GM10847 (cell line): Measurements from ENCODE around the gene PALD1.

ENCODE experiments used
- POLR2A ChIP-seq: IDR thresholded peaks from 2 replicates; pipeline ENCODE4 v1.6.1; 2011; ENCODE audit not compliant: insufficient read length; ENCODE audit errors: extremely low read depth

PALD1 gene

GRCh38 chr10:70478191-70479164 is at the start of gene PALD1:
PALD1 (plus strand) TSS chr10:70478767; CDS start chr10:70525952, 47,185 bp downstream.
- TF ChIP-seq POLR2A = peak; percentile 28

- no peak for TF ChIP-seq POLR2A
These were observed 47.8 kb upstream of the PALD1 start for GRCh38 chr10:70430493-70431445.

GRCh38 chr10:70432101-70432500 is 46.5 kb upstream of the PALD1 start:
- no peak for TF ChIP-seq POLR2A

- no peak for TF ChIP-seq POLR2A
These were observed 45.9 kb upstream of the PALD1 start for GRCh38 chr10:70432561-70433263.

GRCh38 chr10:70433581-70434280 is 44.8 kb upstream of the PALD1 start:
- no peak for TF ChIP-seq POLR2A

- TF ChIP-seq POLR2A = no peak
These were observed 43.1 kb upstream of the PALD1 start for GRCh38 chr10:70435241-70436085.

GRCh38 chr10:70437721-70438120 is 40.8 kb upstream of the PALD1 start:
- TF ChIP-seq POLR2A = no peak

DNA sequence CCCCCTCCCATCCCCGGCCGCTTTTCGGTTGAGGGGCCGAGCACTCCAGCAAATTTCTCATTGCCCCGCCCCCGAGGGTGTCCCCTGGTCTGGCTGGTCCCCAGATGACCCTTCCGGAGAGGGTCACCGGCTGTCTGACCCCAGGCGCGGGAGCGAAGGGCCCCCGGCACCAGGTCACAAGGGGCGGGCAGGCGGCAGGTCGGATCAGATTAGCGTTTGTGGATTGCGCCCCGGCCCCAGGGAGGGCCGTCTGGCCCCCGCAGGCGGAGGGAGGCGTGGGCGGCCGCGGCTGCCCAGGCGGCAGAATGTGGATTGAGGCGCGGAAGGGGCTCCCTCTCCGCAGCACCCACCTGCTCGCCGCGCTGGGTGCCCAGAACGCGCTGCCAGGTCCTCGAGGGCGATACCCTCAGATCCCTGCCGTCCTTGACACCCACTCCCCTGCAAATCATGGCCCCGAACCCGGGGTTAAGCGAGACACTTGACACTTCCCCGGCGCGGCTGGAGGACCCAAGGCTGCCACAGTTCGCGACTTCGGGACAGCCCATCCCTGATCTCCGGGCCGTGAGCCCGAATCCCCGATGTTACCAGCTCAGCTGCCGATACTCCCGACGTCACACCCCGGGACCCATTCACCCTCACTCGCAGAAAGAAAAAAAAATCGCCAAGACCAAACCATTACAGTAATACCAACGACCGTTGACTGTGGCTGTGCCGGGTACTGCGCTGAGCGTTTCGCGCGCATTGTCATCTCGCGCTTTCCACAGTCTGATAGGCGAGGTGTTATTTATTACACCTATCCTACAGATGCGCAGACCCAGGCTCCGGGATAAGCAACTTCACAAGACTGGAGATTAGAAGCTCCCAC is 38.0 kb upstream of the PALD1 start:
- TF ChIP-seq POLR2A = no peak

DNA sequence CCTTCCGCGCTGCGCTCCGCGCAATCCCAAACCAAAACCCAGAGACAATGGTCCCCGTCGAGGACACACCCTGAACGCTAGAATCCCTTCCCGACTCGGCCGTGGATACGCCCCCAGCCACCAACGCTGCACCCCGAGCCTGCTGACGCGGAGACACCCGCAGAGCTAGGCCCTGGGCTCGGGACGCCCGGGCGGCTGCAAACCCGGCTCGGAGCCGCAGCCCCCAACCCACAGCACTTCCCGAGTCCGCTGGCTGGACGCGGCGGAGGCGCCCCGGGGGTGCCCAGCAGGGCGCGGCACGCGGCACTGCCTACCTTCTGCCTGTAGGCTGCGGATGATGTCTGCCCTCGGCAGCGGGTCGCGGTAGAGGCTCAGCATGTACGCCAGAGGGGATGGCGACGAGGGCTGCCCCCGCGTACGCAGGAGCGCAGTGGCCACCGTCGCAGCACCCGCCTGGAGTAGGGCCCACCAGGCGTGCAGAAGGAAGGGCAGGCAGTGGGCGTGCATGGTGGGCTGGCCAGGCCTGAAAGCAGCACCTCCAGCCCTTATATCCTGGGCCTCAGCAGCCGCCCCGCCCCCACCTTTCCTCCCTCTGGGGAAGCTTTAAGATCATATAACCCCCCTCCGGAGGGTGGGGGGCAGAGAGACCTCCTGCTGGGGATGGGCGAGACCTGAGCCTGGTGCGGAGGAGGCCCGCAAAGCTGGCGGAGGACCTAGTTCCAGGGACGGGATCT is 37.2 kb upstream of the PALD1 start, which contains the start of gene NODAL:
Gene NODAL, minus strand, starts transcription at position 521 of the 734 bp plus-strand sequence. Its CDS starts 14 bp downstream, at position 507.
- no peak for TF ChIP-seq POLR2A

- no peak for TF ChIP-seq POLR2A
These were observed 36.7 kb upstream of the PALD1 start for GRCh38 chr10:70441895-70442309.

GRCh38 chr10:70442332-70442988 is 36.1 kb upstream of the PALD1 start:
- no peak for TF ChIP-seq POLR2A
